OCI-LY3 (cell line): ENCODE measurements around the gene XKR7.

Experiments
- EZH2phosphoT487 ChIP-seq: fragments of 200-600 bp; shearing (Covaris generic); IDR thresholded peaks from 2 replicates; pipeline ENCODE4 v1.6.1; 2018; ENCODE audit warnings: antibody characterized with exemption, mixed run types, low read depth
- TF ChIP-seq, protein P1 (sequence below): fragments of 200-600, 300-600 bp; sonication (generic); IDR thresholded peaks from 2 replicates; pipeline ENCODE4 v1.5.1; 2014; ENCODE audit warnings: antibody characterized with exemption, low read length, low read depth

- TF ChIP-seq, protein P1, sequence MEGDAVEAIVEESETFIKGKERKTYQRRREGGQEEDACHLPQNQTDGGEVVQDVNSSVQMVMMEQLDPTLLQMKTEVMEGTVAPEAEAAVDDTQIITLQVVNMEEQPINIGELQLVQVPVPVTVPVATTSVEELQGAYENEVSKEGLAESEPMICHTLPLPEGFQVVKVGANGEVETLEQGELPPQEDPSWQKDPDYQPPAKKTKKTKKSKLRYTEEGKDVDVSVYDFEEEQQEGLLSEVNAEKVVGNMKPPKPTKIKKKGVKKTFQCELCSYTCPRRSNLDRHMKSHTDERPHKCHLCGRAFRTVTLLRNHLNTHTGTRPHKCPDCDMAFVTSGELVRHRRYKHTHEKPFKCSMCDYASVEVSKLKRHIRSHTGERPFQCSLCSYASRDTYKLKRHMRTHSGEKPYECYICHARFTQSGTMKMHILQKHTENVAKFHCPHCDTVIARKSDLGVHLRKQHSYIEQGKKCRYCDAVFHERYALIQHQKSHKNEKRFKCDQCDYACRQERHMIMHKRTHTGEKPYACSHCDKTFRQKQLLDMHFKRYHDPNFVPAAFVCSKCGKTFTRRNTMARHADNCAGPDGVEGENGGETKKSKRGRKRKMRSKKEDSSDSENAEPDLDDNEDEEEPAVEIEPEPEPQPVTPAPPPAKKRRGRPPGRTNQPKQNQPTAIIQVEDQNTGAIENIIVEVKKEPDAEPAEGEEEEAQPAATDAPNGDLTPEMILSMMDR: no peak
- TF ChIP-seq EZH2phosphoT487: no peak
These were observed 69.0 kb downstream of the XKR7 start for GRCh38 chr20:32036716-32037485.
